ENCODE measurements around the gene LRIT3.

LRIT3 gene, protein sequence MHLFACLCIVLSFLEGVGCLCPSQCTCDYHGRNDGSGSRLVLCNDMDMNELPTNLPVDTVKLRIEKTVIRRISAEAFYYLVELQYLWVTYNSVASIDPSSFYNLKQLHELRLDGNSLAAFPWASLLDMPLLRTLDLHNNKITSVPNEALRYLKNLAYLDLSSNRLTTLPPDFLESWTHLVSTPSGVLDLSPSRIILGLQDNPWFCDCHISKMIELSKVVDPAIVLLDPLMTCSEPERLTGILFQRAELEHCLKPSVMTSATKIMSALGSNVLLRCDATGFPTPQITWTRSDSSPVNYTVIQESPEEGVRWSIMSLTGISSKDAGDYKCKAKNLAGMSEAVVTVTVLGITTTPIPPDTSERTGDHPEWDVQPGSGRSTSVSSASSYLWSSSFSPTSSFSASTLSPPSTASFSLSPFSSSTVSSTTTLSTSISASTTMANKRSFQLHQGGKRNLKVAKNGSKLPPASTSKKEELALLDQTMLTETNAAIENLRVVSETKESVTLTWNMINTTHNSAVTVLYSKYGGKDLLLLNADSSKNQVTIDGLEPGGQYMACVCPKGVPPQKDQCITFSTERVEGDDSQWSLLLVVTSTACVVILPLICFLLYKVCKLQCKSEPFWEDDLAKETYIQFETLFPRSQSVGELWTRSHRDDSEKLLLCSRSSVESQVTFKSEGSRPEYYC

DNA sequence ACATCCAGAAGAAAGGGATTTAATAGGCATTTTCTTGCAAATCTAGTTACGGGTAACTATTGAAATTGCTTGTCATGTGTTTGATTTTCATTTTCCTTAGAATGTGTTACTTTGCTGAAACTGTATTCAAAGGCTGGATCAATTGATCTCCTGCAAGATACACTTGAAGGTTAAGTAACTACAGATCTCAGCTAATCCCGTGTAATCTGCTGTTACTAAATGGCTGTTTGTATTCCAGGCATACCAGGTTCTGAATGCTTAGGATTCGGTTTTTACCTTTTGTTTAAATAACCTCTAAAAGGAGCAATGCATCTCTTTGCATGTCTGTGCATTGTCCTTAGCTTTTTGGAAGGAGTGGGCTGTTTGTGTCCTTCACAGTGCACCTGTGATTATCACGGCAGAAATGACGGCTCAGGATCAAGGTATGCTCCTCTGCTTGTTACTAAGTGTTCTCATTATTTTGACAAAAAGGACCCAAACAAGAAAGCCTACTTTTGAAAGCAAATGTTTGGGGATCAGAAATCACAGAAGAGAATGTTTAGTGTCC is at the start of gene LRIT3:
Gene LRIT3 (plus strand): TSS at position 212 of the 547 bp plus-strand sequence. CDS start 95 bp downstream, at position 307.
- no peak for FAIRE-seq

GRCh38 chr4:109798866-109799265 is 49.0 kb upstream of the LRIT3 start:
- FAIRE-seq, result no peak

DNA sequence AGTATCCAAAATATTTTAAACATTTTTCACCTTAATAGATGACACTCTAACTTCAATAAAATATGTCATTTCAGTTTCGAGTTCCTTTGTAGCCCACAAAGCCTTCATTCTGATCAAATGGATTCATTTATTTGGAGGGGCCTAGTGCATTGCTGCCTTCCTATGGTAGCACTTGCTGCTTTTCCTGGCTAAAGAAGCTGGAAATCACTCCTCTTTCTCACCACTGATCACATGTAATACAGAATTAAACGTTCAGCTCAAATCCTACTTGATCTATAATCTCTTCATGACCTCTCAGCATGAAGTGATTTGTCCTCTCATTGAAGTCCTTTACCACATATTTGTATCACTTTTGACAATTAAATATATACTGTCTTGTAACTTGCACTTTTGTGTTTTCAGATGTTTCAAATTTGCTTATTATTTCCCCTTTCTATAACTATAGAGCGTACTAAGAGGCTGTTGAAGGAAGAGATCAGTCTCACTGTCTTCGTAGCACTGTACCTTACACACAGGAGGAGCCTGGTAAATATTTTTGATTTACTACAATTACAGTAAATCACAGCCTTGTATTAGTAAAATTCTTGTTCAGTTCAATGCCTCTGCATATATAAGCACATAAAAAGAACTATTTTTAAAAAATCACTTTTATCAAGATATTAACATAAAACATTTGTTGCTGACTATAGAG is 46.7 kb upstream of the LRIT3 start:
- no peak for FAIRE-seq

DNA sequence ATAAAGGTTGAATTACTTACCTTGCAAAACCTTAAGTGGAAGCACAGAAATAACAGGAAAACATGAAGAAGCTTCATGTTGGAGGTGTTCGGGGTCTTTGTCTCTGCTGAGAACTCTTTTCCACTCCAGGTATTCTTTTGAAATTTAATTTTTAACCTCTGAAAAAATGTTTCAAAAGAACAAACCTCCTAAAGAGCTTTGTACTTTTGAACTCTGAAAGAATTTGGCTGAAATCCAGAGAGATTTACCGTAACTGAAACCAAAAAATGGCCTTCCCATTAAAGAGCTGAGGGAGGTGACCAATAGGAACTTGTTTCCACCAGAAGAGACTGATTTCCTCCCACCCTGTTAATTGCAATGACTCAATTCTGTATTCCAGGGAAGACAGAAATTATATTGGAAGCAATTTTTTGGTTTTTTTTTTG is 46.0 kb upstream of the LRIT3 start, which contains the start of gene CFI:
Gene CFI (minus strand): TSS at position 105 of the 425 bp plus-strand sequence. CDS start 28 bp downstream, at position 77.
- peak; percentile 94 for FAIRE-seq

GRCh38 chr4:109803924-109804571 is 43.9 kb upstream of the LRIT3 start:
- no peak for FAIRE-seq

DNA sequence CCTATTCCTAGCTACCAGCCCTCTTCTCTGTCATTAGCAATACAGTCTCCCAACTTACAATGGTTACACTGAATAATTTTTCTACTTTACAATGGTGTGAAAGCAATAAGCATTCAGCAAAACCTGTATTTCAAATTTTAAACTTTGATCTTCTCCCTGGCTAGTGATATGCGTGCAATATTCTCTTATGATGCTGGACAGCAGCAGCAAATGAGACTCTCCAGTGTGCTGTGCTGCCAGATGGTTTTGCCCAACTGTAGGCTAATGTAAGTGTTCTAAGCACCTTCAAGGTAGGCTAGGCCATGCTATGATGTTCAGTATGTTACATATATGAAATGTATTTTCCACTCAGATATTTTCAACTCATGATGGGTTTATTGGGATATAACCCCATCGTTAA is 38.3 kb upstream of the LRIT3 start:
- no peak for FAIRE-seq

GRCh38 chr4:109810552-109811387 is 37.1 kb upstream of the LRIT3 start:
- FAIRE-seq, result no peak

GRCh38 chr4:109811707-109812106 is 36.2 kb upstream of the LRIT3 start:
- FAIRE-seq, result no peak

GRCh38 chr4:109815151-109816081 is 32.5 kb upstream of the LRIT3 start, which contains the start of gene GAR1:
Gene GAR1 (plus strand): TSS chr4:109815762. CDS start chr4:109816165, 403 bp downstream.
- FAIRE-seq, result peak; percentile 94

DNA sequence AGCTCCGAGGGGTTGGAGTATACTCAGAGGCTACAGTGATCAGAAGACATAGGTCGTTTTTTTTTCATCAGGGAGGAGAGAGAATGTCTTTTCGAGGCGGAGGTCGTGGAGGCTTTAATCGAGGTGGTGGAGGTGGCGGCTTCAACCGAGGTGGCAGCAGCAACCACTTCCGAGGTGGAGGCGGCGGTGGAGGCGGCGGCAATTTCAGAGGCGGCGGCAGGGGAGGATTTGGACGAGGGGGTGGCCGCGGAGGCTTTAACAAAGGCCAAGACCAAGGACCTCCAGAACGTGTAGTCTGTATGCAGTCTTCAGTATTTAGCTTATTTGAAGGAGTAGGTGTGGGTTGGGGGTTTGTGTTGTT is 31.8 kb upstream of the LRIT3 start:
- FAIRE-seq, result no peak

- FAIRE-seq, result no peak
These were observed 31.0 kb upstream of the LRIT3 start for GRCh38 chr4:109816894-109817293.

GRCh38 chr4:109818268-109818667 is 29.6 kb upstream of the LRIT3 start:
- FAIRE-seq, result no peak

GRCh38 chr4:109820563-109820962 is 27.3 kb upstream of the LRIT3 start:
- FAIRE-seq, result no peak

- no peak for FAIRE-seq
These were observed 26.7 kb upstream of the LRIT3 start for GRCh38 chr4:109821185-109821584.

GRCh38 chr4:109826719-109827118 is 21.2 kb upstream of the LRIT3 start:
- peak; percentile 80 for FAIRE-seq

DNA sequence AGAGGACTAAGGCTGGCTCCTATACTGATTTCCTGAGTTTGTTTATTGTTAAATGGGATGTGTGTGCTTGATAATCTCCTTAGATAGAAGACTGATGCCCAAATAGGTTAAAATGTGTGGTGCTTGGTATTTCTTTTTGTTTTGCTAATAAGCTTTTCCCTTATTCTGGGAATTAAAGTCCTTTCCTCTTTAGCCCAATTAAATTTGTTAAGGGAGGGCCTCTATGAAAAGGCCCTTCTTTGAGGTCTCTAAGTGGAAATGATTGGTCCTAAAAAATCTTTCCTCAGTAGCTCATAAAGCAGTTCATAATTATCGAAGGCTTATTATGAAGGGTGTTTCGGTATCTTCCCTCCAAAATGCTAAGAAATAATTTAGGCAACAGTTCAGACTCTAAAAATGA is 20.2 kb upstream of the LRIT3 start, which contains the start of gene RRH:
Gene RRH (plus strand): TSS at position 301 of the 400 bp plus-strand sequence. CDS start 56 bp downstream, at position 357.
- no peak for FAIRE-seq

DNA sequence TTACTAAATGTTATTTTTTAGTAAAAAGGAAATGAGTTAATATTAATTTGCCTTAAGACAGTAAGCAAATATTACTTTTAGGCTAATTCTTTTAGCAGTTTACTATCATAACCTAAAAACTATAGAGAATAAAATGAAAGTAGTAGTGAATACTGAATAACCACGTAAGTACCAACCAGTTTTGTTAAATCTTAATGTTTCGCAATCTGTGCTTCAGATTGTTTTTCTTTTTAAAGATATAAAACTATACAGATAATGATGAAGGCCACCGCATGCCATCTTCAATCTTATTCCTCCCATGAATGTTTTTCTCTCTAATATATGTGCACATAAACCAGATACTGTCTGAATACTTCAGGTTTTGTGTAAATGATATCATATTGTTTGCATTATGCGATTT is 14.2 kb upstream of the LRIT3 start:
- no peak for FAIRE-seq

DNA sequence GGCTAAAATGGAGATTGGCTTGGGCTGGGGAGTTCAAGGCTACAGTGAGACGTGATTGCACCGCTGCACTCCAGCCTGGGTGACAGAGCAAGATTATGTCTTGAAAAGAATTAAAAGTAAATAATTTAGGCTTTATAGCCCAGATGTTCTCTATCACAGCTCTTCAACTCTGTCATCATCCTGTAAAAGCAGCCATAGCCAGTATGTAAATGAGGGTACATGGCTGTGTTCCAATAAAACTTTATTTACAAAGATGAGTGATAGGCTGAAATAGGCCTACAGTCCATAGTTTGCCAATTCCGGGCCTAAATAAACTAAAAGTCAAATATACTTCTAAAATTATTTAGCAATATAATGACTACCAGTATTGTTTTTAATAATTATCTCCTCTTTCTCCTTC is 10.9 kb upstream of the LRIT3 start:
- FAIRE-seq, result no peak

DNA sequence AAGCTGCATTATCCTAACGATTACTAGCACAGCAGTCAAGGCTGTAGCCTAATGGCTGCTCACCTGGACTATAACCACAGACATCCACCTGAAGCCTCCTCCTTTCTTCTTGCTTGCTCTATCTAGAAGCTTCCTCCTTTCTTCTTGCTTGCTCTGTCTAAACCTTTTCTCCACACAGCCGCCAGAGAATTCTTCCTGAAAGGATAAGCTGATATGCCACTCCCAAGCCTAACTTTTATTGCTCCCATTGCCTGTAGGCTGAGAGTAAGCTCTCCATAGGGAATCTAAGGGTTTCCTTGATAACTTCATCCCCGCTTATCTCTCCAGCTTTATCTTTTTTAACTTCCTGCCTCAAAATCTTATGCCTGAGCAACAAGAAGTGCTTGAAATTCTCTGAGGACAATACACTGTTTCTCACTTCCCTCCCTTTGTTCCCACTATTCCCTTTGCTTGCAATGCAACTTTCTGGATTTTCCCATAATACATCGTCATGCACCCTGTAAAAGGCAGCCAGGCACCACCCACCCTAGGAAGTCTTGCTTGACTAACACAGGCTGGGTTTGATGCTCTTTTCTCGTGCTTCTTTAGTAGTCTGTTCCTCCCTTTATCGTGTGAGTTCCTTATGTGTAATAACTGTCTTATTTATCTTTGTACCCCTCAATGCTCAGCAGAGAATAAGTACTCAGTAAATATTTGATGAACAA is 1.4 kb upstream of the LRIT3 start:
- no peak for FAIRE-seq

DNA sequence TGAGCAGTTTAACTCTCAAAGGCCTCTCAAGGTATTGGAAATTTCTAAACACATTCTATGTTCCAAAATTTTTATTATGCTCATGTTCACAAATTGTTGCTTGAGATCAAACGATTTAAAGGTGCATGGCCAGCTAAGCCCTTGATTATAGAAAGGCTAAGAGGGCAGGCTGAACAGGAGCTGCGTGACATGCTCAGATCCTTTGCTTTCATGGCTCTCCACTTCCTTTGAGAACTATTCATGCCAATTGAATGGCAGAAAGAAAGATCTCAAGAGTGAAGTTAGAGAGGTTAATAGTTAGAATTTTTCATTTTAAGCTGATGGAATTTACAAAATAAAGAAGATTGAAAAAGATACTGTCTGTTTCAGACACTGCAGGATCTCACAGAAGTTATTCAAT is 594 bp downstream of the LRIT3 start:
- no peak for FAIRE-seq
